ENCODE data around the gene ADRM1.

- TF ChIP-seq CTCF (IDR thresholded peaks at IDR 0.05; ENCODE audit: insufficient read depth, low read length, poor library complexity, severe bottlenecking) (no peak), EZH2phosphoT487 (conservative IDR thresholded peaks at IDR 0.05; ENCODE audit: low read length) (no peak)
Measured at GRCh38 chr20:62309198-62309944, 6.6 kb downstream of the ADRM1 start.

Measured in SU-DHL-6 (cell line).